ENCODE data around the gene MYLK4. TPM values are rescaled to one million over a fixed set of nuclear protein-coding genes. Genes with fewer than 3 reads are reported as not detected.
"Not testable (repeated sequence)": the region's sequence is repeated elsewhere in the genome, so short reads cannot be mapped to it uniquely, and the experiment has no call there.

MYLK4 gene
- total RNA-seq, 1 donor from 2014 or later = 1.2 TPM

- DNase-seq = peak; percentile 99
- intact Hi-C loops (cut with micrococcal nuclease) = no loop called here
- peak; percentile 80 for TF ChIP-seq CTCF (IDR thresholded peaks at IDR 0.05; ENCODE audit: borderline replicate concordance)
- H3K9me3 ChIP-seq (replicated peaks) = no peaks in the 10 kb centered on the region
- peaks cover 52% of the 10 kb centered on the region for H3K4me1 ChIP-seq
- peak within 1 kb of the TSS; percentile 99 for H3K27ac ChIP-seq (replicated peaks)
- H3K4me3 ChIP-seq = peak within 1 kb of the TSS; percentile 85
- no peaks in the 10 kb centered on the region for H3K27me3 ChIP-seq (ENCODE audit: low read depth)
- no peaks in the 10 kb centered on the region for H3K36me3 ChIP-seq
Measured at GRCh38 chr6:2765166-2765895, 14.6 kb upstream of the MYLK4 start, which contains the start of gene WRNIP1. Gene WRNIP1 (plus strand): TSS chr6:2765393. CDS start chr6:2765623, 230 bp downstream.

- Histone ChIP-seq H3K27ac (replicated peaks) (peak overlapping the region; percentile 94), H3K27me3 (ENCODE audit: low read depth) (no peaks in the 10 kb centered on the region), H3K4me1 (peaks cover 45% of the 10 kb centered on the region), H3K9me3 (replicated peaks) (no peaks in the 10 kb centered on the region), H3K36me3 (no peaks in the 10 kb centered on the region), H3K4me3 (peak overlapping the region; percentile 85)
- DNase-seq = no peak
- no peak for TF ChIP-seq CTCF (IDR thresholded peaks at IDR 0.05; ENCODE audit: borderline replicate concordance)
- intact Hi-C loops (cut with micrococcal nuclease) = no loop called here
Measured at GRCh38 chr6:2764610-2765165, 14.0 kb upstream of the MYLK4 start.

- TF ChIP-seq CTCF (IDR thresholded peaks at IDR 0.05; ENCODE audit: borderline replicate concordance) = no peak
- DNase-seq = no peak
- Histone ChIP-seq H3K4me1 (peaks cover 39% of the 10 kb centered on the region), H3K9me3 (replicated peaks) (no peaks in the 10 kb centered on the region), H3K27me3 (ENCODE audit: low read depth) (no peaks in the 10 kb centered on the region), H3K4me3 (peak overlapping the region; percentile 85), H3K27ac (replicated peaks) (peak overlapping the region; percentile 94), H3K36me3 (no peaks in the 10 kb centered on the region)
- intact Hi-C loops (cut with micrococcal nuclease) = no loop called here
Measured at GRCh38 chr6:2763876-2764540, 13.3 kb upstream of the MYLK4 start.

GRCh38 chr6:2763345-2763841 is 12.7 kb upstream of the MYLK4 start:
- Histone ChIP-seq H3K9me3 (replicated peaks) (no peaks in the 10 kb centered on the region), H3K4me3 (no peak overlapping the region), H3K27me3 (ENCODE audit: low read depth) (no peaks in the 10 kb centered on the region), H3K4me1 (peaks cover 32% of the 10 kb centered on the region), H3K27ac (replicated peaks) (no peak overlapping the region), H3K36me3 (no peaks in the 10 kb centered on the region)
- intact Hi-C loops (cut with micrococcal nuclease) = no loop called here
- no peak for TF ChIP-seq CTCF (IDR thresholded peaks at IDR 0.05; ENCODE audit: borderline replicate concordance)
- DNase-seq = no peak

- H3K4me1 ChIP-seq = peaks cover 27% of the 10 kb centered on the region
- H3K27ac ChIP-seq (replicated peaks); DNase-seq; H3K9me3 ChIP-seq (replicated peaks); H3K27me3 ChIP-seq (ENCODE audit: low read depth); H3K36me3 ChIP-seq; intact Hi-C loops (cut with micrococcal nuclease); H3K4me3 ChIP-seq: not testable (repeated sequence)
Measured at GRCh38 chr6:2762868-2763267, 12.1 kb upstream of the MYLK4 start.
